ENCODE data around the gene BBS12. TPM values are rescaled to one million over a fixed set of nuclear protein-coding genes. Genes with fewer than 3 reads are reported as not detected.

The BBS12 gene
- total and polyA plus RNA-seq, 2 experiments from 2014 or later, result 2.3 to 2.6 TPM

DNA sequence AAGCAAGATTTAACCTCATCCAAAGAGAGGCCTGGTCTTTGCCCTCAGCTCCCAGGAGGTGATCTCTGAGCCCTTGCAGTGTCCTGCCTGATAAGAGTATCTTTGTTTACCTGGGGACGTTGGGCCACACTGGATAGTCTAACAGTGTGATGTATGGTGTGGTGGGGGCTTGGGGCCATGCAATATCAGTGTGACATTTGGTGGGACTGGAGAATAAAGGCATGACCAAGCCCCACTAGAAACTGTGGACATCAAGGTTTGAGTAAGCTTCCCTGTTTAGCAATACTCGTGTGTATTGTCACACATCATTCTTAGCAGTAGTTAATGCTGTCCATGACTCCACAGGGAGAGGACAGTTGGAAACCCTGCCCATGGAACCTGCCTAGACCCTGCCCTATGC lies 34.4 kb downstream of the BBS12 start (continued):
- TF ChIP-seq, protein P1, sequence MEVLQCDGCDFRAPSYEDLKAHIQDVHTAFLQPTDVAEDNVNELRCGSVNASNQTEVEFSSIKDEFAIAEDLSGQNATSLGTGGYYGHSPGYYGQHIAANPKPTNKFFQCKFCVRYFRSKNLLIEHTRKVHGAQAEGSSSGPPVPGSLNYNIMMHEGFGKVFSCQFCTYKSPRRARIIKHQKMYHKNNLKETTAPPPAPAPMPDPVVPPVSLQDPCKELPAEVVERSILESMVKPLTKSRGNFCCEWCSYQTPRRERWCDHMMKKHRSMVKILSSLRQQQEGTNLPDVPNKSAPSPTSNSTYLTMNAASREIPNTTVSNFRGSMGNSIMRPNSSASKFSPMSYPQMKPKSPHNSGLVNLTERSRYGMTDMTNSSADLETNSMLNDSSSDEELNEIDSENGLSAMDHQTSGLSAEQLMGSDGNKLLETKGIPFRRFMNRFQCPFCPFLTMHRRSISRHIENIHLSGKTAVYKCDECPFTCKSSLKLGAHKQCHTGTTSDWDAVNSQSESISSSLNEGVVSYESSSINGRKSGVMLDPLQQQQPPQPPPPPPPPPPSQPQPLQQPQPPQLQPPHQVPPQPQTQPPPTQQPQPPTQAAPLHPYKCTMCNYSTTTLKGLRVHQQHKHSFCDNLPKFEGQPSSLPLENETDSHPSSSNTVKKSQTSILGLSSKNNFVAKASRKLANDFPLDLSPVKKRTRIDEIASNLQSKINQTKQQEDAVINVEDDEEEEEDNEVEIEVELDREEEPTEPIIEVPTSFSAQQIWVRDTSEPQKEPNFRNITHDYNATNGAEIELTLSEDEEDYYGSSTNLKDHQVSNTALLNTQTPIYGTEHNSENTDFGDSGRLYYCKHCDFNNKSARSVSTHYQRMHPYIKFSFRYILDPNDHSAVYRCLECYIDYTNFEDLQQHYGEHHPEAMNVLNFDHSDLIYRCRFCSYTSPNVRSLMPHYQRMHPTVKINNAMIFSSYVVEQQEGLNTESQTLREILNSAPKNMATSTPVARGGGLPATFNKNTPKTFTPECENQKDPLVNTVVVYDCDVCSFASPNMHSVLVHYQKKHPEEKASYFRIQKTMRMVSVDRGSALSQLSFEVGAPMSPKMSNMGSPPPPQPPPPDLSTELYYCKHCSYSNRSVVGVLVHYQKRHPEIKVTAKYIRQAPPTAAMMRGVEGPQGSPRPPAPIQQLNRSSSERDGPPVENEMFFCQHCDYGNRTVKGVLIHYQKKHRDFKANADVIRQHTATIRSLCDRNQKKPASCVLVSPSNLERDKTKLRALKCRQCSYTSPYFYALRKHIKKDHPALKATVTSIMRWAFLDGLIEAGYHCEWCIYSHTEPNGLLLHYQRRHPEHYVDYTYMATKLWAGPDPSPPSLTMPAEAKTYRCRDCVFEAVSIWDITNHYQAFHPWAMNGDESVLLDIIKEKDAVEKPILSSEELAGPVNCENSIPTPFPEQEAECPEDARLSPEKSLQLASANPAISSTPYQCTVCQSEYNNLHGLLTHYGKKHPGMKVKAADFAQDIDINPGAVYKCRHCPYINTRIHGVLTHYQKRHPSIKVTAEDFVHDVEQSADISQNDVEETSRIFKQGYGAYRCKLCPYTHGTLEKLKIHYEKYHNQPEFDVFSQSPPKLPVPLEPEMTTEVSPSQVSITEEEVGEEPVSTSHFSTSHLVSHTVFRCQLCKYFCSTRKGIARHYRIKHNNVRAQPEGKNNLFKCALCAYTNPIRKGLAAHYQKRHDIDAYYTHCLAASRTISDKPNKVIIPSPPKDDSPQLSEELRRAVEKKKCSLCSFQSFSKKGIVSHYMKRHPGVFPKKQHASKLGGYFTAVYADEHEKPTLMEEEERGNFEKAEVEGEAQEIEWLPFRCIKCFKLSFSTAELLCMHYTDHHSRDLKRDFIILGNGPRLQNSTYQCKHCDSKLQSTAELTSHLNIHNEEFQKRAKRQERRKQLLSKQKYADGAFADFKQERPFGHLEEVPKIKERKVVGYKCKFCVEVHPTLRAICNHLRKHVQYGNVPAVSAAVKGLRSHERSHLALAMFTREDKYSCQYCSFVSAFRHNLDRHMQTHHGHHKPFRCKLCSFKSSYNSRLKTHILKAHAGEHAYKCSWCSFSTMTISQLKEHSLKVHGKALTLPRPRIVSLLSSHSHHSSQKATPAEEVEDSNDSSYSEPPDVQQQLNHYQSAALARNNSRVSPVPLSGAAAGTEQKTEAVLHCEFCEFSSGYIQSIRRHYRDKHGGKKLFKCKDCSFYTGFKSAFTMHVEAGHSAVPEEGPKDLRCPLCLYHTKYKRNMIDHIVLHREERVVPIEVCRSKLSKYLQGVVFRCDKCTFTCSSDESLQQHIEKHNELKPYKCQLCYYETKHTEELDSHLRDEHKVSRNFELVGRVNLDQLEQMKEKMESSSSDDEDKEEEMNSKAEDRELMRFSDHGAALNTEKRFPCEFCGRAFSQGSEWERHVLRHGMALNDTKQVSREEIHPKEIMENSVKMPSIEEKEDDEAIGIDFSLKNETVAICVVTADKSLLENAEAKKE (CRISPR knock-in tag; IDR thresholded peaks at IDR 0.05), result no peak
- TF ChIP-seq, protein P2, sequence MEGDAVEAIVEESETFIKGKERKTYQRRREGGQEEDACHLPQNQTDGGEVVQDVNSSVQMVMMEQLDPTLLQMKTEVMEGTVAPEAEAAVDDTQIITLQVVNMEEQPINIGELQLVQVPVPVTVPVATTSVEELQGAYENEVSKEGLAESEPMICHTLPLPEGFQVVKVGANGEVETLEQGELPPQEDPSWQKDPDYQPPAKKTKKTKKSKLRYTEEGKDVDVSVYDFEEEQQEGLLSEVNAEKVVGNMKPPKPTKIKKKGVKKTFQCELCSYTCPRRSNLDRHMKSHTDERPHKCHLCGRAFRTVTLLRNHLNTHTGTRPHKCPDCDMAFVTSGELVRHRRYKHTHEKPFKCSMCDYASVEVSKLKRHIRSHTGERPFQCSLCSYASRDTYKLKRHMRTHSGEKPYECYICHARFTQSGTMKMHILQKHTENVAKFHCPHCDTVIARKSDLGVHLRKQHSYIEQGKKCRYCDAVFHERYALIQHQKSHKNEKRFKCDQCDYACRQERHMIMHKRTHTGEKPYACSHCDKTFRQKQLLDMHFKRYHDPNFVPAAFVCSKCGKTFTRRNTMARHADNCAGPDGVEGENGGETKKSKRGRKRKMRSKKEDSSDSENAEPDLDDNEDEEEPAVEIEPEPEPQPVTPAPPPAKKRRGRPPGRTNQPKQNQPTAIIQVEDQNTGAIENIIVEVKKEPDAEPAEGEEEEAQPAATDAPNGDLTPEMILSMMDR (conservative IDR thresholded peaks at IDR 0.05; ENCODE audit: low read depth in 2 of 2), result no peak

DNA sequence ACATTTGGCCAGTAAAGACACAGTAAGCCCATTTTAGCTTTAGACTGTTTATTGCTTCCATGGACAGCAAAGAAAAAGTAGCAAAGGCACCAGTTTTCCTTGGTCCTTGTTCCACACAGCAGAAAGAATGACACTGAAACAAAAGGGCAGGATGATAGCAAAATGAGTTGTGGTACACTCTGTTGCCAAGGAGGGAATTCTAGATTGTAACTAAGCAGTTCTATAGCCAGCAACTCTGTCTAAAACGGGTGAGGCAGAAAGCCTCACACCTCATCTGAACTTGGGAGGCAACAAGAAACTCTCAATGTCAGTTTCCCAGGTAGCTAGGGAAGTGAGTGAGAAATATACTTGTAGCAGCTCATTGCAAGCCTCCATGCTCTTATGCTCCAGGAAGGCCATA lies 39.2 kb downstream of the BBS12 start:
- Mint-ChIP-seq H3K4me3 (no peak overlapping the region), H3K27me3 (ENCODE audit: insufficient read depth, low read depth, poor library complexity) (peaks cover 2% of the 10 kb centered on the region), H3K4me1 (peaks cover 39% of the 10 kb centered on the region)
- TF ChIP-seq POLR2AphosphoS5 (IDR thresholded peaks at IDR 0.05; ENCODE audit: low read depth) (no peak), JUNB (IDR thresholded peaks at IDR 0.05; ENCODE audit: unreplicated experiment) (no peak)
- TF ChIP-seq, protein P3, sequence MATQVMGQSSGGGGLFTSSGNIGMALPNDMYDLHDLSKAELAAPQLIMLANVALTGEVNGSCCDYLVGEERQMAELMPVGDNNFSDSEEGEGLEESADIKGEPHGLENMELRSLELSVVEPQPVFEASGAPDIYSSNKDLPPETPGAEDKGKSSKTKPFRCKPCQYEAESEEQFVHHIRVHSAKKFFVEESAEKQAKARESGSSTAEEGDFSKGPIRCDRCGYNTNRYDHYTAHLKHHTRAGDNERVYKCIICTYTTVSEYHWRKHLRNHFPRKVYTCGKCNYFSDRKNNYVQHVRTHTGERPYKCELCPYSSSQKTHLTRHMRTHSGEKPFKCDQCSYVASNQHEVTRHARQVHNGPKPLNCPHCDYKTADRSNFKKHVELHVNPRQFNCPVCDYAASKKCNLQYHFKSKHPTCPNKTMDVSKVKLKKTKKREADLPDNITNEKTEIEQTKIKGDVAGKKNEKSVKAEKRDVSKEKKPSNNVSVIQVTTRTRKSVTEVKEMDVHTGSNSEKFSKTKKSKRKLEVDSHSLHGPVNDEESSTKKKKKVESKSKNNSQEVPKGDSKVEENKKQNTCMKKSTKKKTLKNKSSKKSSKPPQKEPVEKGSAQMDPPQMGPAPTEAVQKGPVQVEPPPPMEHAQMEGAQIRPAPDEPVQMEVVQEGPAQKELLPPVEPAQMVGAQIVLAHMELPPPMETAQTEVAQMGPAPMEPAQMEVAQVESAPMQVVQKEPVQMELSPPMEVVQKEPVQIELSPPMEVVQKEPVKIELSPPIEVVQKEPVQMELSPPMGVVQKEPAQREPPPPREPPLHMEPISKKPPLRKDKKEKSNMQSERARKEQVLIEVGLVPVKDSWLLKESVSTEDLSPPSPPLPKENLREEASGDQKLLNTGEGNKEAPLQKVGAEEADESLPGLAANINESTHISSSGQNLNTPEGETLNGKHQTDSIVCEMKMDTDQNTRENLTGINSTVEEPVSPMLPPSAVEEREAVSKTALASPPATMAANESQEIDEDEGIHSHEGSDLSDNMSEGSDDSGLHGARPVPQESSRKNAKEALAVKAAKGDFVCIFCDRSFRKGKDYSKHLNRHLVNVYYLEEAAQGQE (IDR thresholded peaks at IDR 0.05; ENCODE audit: unreplicated experiment), result no peak

More for the DNA sequence above, 39.2 kb downstream of the BBS12 start:
- Histone ChIP-seq H2AFZ (peak overlapping the region; percentile 86), H3K27ac (ENCODE audit: low read depth) (no peak overlapping the region), H4K20me1 (replicated peaks; ENCODE audit: insufficient read depth) (no peaks in the 10 kb centered on the region), H3K36me3 (ENCODE audit: insufficient read depth) (no peaks in the 10 kb centered on the region), H3K4me2 (no peak overlapping the region), H3K9me2 (ENCODE audit: insufficient read depth) (peaks cover 7% of the 10 kb centered on the region; the same call in 1 of the 2 replicates), H3K4me3 (no peak overlapping the region), H3F3A (replicated peaks; ENCODE audit: low read depth) (no peaks in the 10 kb centered on the region), H3K4me1 (ENCODE audit: insufficient read depth) (0 out of 2 replicates have a peak, but pooled peaks cover 17% of the 10 kb centered on the region), H3K27me3 (ENCODE audit: insufficient read depth) (no peaks in the 10 kb centered on the region), H3K79me2 (replicated peaks; ENCODE audit: insufficient read depth) (no peaks in the 10 kb centered on the region)
- Mint-ChIP-seq H3K36me3 (ENCODE audit: low read depth) (no peaks in the 10 kb centered on the region), H3K27ac (no peak overlapping the region), H3K9me3 (no peaks in the 10 kb centered on the region)
- DNase-seq (ENCODE audit: low spot score) (no peak), ATAC-seq (no peak)
